Activated B cell treated with CpG ODN at 0.5 μM for 24 hours (primary cell): Measurements from ENCODE around the gene ONECUT3. TPM values are rescaled to one million over a fixed set of nuclear protein-coding genes. Genes with fewer than 3 reads are reported as not detected.

Source experiments
- ATAC-seq: fragments of 200-7000 bp; cut with Tn5 transposase; one replicate; pipeline ENCODE4 v1.10.0; 2021; ENCODE audit warnings: low read depth, mild to moderate bottlenecking, moderate library complexity
- CTCF ChIA-PET: fragments of 350-600 bp; sonication (Branson Sonifier 250); formaldehyde crosslinking; loops from one replicate; lab custom pipeline; 2021; ENCODE audit warnings: antibody characterized with exemption; lab: Charles Lee
- POLR2A ChIA-PET: fragments of 350-600 bp; sonication (Branson Sonifier 250); formaldehyde crosslinking; loops from one replicate; lab custom pipeline; 2021; ENCODE audit warnings: antibody characterized with exemption; lab: Charles Lee
- DNase-seq: peaks from one replicate; pipeline ENCODE4 v3.0.0; 2022
- H3K27ac Mint-ChIP-seq: one replicate; pipeline ENCODE4 v1.8.0; 2020; ENCODE audit warnings: mixed read lengths
- H3K27me3 Mint-ChIP-seq: one replicate; pipeline ENCODE4 v1.8.0; 2021; ENCODE audit warnings: mixed read lengths
- H3K36me3 Mint-ChIP-seq: one replicate; pipeline ENCODE4 v1.8.0; 2021; ENCODE audit warnings: low read depth, mixed read lengths
- H3K4me1 Mint-ChIP-seq: one replicate; pipeline ENCODE4 v1.8.0; 2021; ENCODE audit warnings: mixed read lengths
- H3K4me3 Mint-ChIP-seq: one replicate; pipeline ENCODE4 v1.8.0; 2020; ENCODE audit warnings: mild to moderate bottlenecking, mixed read lengths
- H3K9me3 Mint-ChIP-seq: one replicate; pipeline ENCODE4 v1.8.0; 2020; ENCODE audit warnings: mixed read lengths
- CTCF ChIP-seq: fragments of 200-600 bp; IDR thresholded peaks from one replicate; pipeline ENCODE4 v1.8.0; 2022; ENCODE audit warnings: antibody characterized with exemption, mild to moderate bottlenecking
- intact Hi-C: fragments of 100-400 bp; cut with micrococcal nuclease; formaldehyde crosslinking; loops from one replicate; pipeline ENCODE4 v1.15.1; 2024
- total RNA-seq: library from RNA; stranded (reverse); gene quantifications from 2 replicates; pipeline ENCODE4 v1.2.3, GENCODE V29; 2022

ONECUT3 gene
- total RNA-seq, 1 donor from 2014 or later: not detected

GRCh38 chr19:1770866-1771576 is 17.7 kb downstream of the ONECUT3 start:
- H3K4me3 Mint-ChIP-seq: no peak overlapping the region
- CTCF ChIA-PET: interaction anchor here (0.5 to 1.8 kb wide), 3 partner anchors 54 to 225 kb away, joined by 3 to 6 read pairs (median 3); no protein-coding TSS in a partner anchor
- peaks cover 48% of the 10 kb centered on the region for H3K27me3 Mint-ChIP-seq
- H3K4me1 Mint-ChIP-seq: peaks cover 4% of the 10 kb centered on the region
- TF ChIP-seq CTCF: no peak
- ATAC-seq: no peak
- intact Hi-C loops: no loop called here
- peaks cover 12% of the 10 kb centered on the region for H3K9me3 Mint-ChIP-seq
- DNase-seq: no peak
- H3K27ac Mint-ChIP-seq: no peak overlapping the region
- H3K36me3 Mint-ChIP-seq: no peaks in the 10 kb centered on the region
- POLR2A ChIA-PET: interaction anchor here (0.6 kb wide), 1 partner anchor 7 kb away, joined by 3 read pairs; no protein-coding TSS in a partner anchor

- H3K4me1 Mint-ChIP-seq: no peaks in the 10 kb centered on the region
- intact Hi-C loops: no loop called here
- DNase-seq (no peak), ATAC-seq (no peak)
- POLR2A ChIA-PET: interaction anchor here (1.2 kb wide), 1 partner anchor 120 kb away, joined by 12 read pairs; no protein-coding TSS in a partner anchor
- peaks cover 12% of the 10 kb centered on the region for H3K9me3 Mint-ChIP-seq
- H3K27me3 Mint-ChIP-seq: peaks cover 52% of the 10 kb centered on the region
- no peak overlapping the region for H3K27ac Mint-ChIP-seq
- CTCF ChIA-PET: no interaction called here
- H3K36me3 Mint-ChIP-seq: no peaks in the 10 kb centered on the region
- no peak for TF ChIP-seq CTCF
- no peak overlapping the region for H3K4me3 Mint-ChIP-seq
These were observed 19.9 kb downstream of the ONECUT3 start for GRCh38 chr19:1773184-1773583.

GRCh38 chr19:1774989-1775772 is 21.9 kb downstream of the ONECUT3 start:
- ATAC-seq (no peak), DNase-seq (no peak)
- CTCF ChIA-PET: no interaction called here
- peaks cover 52% of the 10 kb centered on the region for H3K27me3 Mint-ChIP-seq
- peaks cover 12% of the 10 kb centered on the region for H3K9me3 Mint-ChIP-seq
- TF ChIP-seq CTCF: no peak
- no peak overlapping the region for H3K27ac Mint-ChIP-seq
- peaks cover 2% of the 10 kb centered on the region for H3K4me1 Mint-ChIP-seq
- POLR2A ChIA-PET: no interaction called here
- H3K4me3 Mint-ChIP-seq: no peak overlapping the region
- intact Hi-C loops: no loop called here
- no peaks in the 10 kb centered on the region for H3K36me3 Mint-ChIP-seq

GRCh38 chr19:1775951-1776605 is 22.8 kb downstream of the ONECUT3 start:
- intact Hi-C loops: no loop called here
- Mint-ChIP-seq H3K9me3 (peaks cover 7% of the 10 kb centered on the region), H3K4me3 (no peak overlapping the region), H3K27me3 (peaks cover 54% of the 10 kb centered on the region), H3K36me3 (no peaks in the 10 kb centered on the region), H3K4me1 (peaks cover 2% of the 10 kb centered on the region), H3K27ac (no peak overlapping the region)
- no peak for TF ChIP-seq CTCF
- ChIA-PET POLR2A (interaction anchor here (0.6 kb wide), 1 partner anchor 27 kb away, joined by 3 read pairs; no protein-coding TSS in a partner anchor), CTCF (no interaction called here)
- no peak for DNase-seq
- ATAC-seq: no peak
